ENCODE data around the gene SKOR2. TPM values are rescaled to one million over a fixed set of nuclear protein-coding genes. Genes with fewer than 3 reads are reported as not detected.

The SKOR2 gene
- total RNA-seq (not detected in 2 replicates), polyA plus RNA-seq (not detected in 2 replicates), polyA minus RNA-seq (ENCODE audit: low replicate concordance) (not detected in 2 replicates)
- not detected in 2 replicates for polyA plus RNA-seq (2012)

DNA sequence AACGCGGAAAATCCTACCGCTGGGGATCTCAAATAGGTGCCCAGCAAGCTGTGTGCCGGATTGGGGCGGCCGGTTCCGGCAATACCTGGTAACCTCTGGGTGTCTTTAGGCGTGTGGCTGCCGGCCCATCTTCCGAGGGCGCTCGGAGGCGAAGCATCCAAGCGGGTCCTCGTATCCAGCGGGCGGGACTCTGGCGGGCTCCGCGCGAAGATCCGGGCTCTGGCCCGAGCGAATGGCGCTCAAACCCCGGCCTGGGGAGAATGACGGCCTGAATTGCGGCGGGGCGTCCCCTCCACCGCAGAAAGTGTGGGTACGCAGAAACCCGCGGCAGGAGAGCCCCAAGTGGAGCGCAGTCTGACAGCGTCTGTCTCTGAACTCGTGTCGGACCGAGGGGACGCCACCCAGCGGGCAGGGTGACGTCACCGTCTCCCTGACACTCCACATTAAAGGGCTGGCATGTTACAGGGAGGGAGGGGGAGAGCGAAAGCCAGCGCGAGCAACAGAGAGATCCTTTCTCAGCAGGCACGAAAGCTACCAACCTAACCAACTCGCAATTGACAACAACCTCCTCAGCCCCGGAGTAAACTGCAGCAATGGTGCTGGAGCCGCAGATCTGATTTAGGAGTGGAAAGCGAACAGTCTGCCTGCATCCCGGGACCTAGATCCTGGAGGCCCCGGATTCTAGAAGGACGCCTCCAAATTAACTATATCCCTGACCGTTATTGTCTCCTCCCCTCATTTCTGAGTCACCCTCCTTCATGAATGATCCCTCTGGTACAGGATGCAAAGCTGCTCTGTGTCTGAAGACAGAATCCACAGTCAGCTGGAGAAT, at the start of gene SKOR2:
Gene SKOR2 (minus strand): TSS at position 372 of the 832 bp plus-strand sequence. CDS start 2,477 bp downstream, outside the sequence.
- DNase-seq (ENCODE audit: low read depth in 2 of 2), result peak in 1 of 2 donors; percentile 2

GRCh38 chr18:47296462-47296861, 45.0 kb upstream of the SKOR2 start:
- Histone ChIP-seq H4K20me1 (ENCODE audit: control insufficient read depth, extremely low read depth, insufficient read depth, low read length) (no peaks in the 10 kb centered on the region), H2AFZ (ENCODE audit: low read length) (no peak overlapping the region), H3K9ac (ENCODE audit: insufficient read depth, low read length) (no peak overlapping the region), H3K4me1 (ENCODE audit: control insufficient read depth, extremely low read depth, insufficient read depth, low read length) (no peaks in the 10 kb centered on the region), H3K36me3 (ENCODE audit: control insufficient read depth, insufficient read depth, low read length) (no peaks in the 10 kb centered on the region), H3K27ac (ENCODE audit: insufficient read depth, low read length) (no peak overlapping the region), H3K4me2 (ENCODE audit: extremely low read depth, insufficient read depth, low read length) (no peak overlapping the region), H3K9me3 (ENCODE audit: control insufficient read depth, insufficient read depth, low read depth, low read length) (no peaks in the 10 kb centered on the region), H3K79me2 (ENCODE audit: control insufficient read depth, insufficient read depth, low read length) (no peaks in the 10 kb centered on the region), H3K4me3 (replicated peaks in 1 of 4; ENCODE audit: control extremely low read depth in 1 of 4, insufficient read depth in 1 of 4, low read depth in 3 of 4, low read length in 4 of 4) (no peak overlapping the region), H3K27me3 (ENCODE audit: control insufficient read depth, insufficient read depth, low read length) (no peaks in the 10 kb centered on the region)
- no peak for TF ChIP-seq EZH2 (IDR thresholded peaks at IDR 0.05; ENCODE audit: low read length, missing control alignments)
- TF ChIP-seq, protein P1, sequence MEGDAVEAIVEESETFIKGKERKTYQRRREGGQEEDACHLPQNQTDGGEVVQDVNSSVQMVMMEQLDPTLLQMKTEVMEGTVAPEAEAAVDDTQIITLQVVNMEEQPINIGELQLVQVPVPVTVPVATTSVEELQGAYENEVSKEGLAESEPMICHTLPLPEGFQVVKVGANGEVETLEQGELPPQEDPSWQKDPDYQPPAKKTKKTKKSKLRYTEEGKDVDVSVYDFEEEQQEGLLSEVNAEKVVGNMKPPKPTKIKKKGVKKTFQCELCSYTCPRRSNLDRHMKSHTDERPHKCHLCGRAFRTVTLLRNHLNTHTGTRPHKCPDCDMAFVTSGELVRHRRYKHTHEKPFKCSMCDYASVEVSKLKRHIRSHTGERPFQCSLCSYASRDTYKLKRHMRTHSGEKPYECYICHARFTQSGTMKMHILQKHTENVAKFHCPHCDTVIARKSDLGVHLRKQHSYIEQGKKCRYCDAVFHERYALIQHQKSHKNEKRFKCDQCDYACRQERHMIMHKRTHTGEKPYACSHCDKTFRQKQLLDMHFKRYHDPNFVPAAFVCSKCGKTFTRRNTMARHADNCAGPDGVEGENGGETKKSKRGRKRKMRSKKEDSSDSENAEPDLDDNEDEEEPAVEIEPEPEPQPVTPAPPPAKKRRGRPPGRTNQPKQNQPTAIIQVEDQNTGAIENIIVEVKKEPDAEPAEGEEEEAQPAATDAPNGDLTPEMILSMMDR (conservative IDR thresholded peaks at IDR 0.05 in 1 of 2, IDR thresholded peaks at IDR 0.05 in 1 of 2; ENCODE audit: low read depth in 1 of 2, low read length in 2 of 2), result no peak
- DNase-seq (ENCODE audit: low read depth in 2 of 2), result no peak

More for the DNA sequence above, at the start of gene SKOR2:
- Histone ChIP-seq H3K4me2 (ENCODE audit: extremely low read depth, insufficient read depth, low read length) (no peak within 1 kb of the TSS), H3K79me2 (ENCODE audit: control insufficient read depth, insufficient read depth, low read length) (no peaks in the 10 kb centered on the region), H3K27ac (ENCODE audit: insufficient read depth, low read length) (no peak within 1 kb of the TSS), H3K4me1 (ENCODE audit: control insufficient read depth, extremely low read depth, insufficient read depth, low read length) (no peaks in the 10 kb centered on the region), H2AFZ (ENCODE audit: low read length) (no peak within 1 kb of the TSS), H3K27me3 (ENCODE audit: control insufficient read depth, insufficient read depth, low read length) (peaks cover 50% of the 10 kb centered on the region), H3K9ac (ENCODE audit: insufficient read depth, low read length) (no peak within 1 kb of the TSS), H3K9me3 (ENCODE audit: control insufficient read depth, insufficient read depth, low read depth, low read length) (no peaks in the 10 kb centered on the region), H4K20me1 (ENCODE audit: control insufficient read depth, extremely low read depth, insufficient read depth, low read length) (no peaks in the 10 kb centered on the region), H3K4me3 (replicated peaks in 1 of 4; ENCODE audit: control extremely low read depth in 1 of 4, insufficient read depth in 1 of 4, low read depth in 3 of 4, low read length in 4 of 4) (no peak within 1 kb of the TSS), H3K36me3 (ENCODE audit: control insufficient read depth, insufficient read depth, low read length) (no peaks in the 10 kb centered on the region)
- TF ChIP-seq, protein P1 (conservative IDR thresholded peaks at IDR 0.05 in 1 of 2, IDR thresholded peaks at IDR 0.05 in 1 of 2; ENCODE audit: low read depth in 1 of 2, low read length in 2 of 2), result no peak
- peak; percentile 88 for TF ChIP-seq EZH2 (IDR thresholded peaks at IDR 0.05; ENCODE audit: low read length, missing control alignments)

DNA sequence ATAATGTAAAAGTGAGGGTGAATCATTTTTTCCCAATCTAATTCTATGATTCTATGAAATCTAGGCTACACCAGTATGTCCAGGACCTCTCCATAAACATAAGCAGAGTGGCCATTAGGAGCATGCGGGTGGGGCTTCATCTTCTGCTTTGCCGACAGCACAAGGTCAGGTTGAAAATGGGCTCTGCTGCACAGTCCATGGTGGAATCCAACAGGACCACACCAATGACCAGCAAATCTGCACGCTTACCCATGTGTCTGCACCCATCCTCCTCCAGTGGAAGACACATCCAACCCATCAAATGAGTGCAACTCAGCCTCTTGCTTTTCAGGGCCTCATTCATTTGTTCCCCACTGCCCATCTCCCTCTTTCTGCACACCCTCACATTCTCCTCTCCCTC, 43.3 kb upstream of the SKOR2 start:
- Histone ChIP-seq H3K4me3 (replicated peaks in 1 of 4; ENCODE audit: control extremely low read depth in 1 of 4, insufficient read depth in 1 of 4, low read depth in 3 of 4, low read length in 4 of 4) (no peak overlapping the region), H2AFZ (ENCODE audit: low read length) (no peak overlapping the region), H4K20me1 (ENCODE audit: control insufficient read depth, extremely low read depth, insufficient read depth, low read length) (no peaks in the 10 kb centered on the region), H3K27ac (ENCODE audit: insufficient read depth, low read length) (no peak overlapping the region), H3K4me2 (ENCODE audit: extremely low read depth, insufficient read depth, low read length) (no peak overlapping the region), H3K9ac (ENCODE audit: insufficient read depth, low read length) (no peak overlapping the region), H3K9me3 (ENCODE audit: control insufficient read depth, insufficient read depth, low read depth, low read length) (no peaks in the 10 kb centered on the region), H3K36me3 (ENCODE audit: control insufficient read depth, insufficient read depth, low read length) (no peaks in the 10 kb centered on the region), H3K79me2 (ENCODE audit: control insufficient read depth, insufficient read depth, low read length) (no peaks in the 10 kb centered on the region), H3K4me1 (ENCODE audit: control insufficient read depth, extremely low read depth, insufficient read depth, low read length) (no peaks in the 10 kb centered on the region), H3K27me3 (ENCODE audit: control insufficient read depth, insufficient read depth, low read length) (no peaks in the 10 kb centered on the region)
- TF ChIP-seq EZH2 (IDR thresholded peaks at IDR 0.05; ENCODE audit: low read length, missing control alignments), result no peak
- TF ChIP-seq, protein P1 (conservative IDR thresholded peaks at IDR 0.05 in 1 of 2, IDR thresholded peaks at IDR 0.05 in 1 of 2; ENCODE audit: low read depth in 1 of 2, low read length in 2 of 2), result no peak
- DNase-seq (ENCODE audit: low read depth in 2 of 2), result no peak

Data from fibroblast of lung (primary cell).